Erythroblast (primary cell): Measurements from ENCODE around the gene PEX26.
A peak's percentile ranks its signal among the peaks of the same experiment; 100 is the strongest.
"Not testable (repeated sequence)": the region's sequence is repeated elsewhere in the genome, so short reads cannot be mapped to it uniquely, and the experiment has no call there.

Experiments
- DNase-seq, 2 experiments: peaks; one replicate each; lab custom pipeline; 2025; lab: John Stamatoyannopoulos, UW
- GATA1 ChIP-seq: IDR thresholded peaks from 2 replicates; pipeline ENCODE4 v1.6.1; 2011; ENCODE audit warnings: low read depth, mild to moderate bottlenecking, control low read depth, low read length, moderate library complexity
- POLR2A ChIP-seq: IDR thresholded peaks from 2 replicates; pipeline ENCODE4 v1.6.1; 2011; ENCODE audit warnings: mild to moderate bottlenecking, low read length

The PEX26 gene

GRCh38 chr22:18048041-18048440 lies 29.7 kb upstream of the PEX26 start:
- DNase-seq, result no peak
- no peak for TF ChIP-seq GATA1
- TF ChIP-seq POLR2A, result no peak

DNA sequence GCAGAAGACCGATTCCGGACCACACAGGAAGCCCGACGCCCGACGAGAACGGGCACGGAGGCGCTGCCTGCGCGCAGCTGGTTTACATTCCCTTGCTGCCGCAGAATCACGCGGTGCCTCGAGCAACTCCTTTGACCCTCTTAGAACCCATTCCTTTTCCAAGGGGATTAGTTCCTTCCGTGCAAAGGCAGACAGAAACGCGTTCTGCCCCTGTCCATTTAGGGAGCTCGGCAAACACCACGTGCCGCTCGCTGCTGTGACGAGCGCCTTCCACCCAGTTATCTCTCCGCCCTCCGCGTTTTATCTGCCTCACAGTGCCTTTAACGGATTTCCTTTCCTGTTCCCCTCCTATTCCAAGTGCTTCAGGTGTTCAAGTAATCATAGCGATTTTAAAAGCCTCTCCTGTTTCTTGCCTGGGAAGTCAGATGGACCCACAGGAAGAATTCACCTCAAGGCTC lies 29.3 kb upstream of the PEX26 start:
- DNase-seq, result no peak
- no peak for TF ChIP-seq POLR2A
- no peak for TF ChIP-seq GATA1

GRCh38 chr22:18050065-18050464 lies 27.7 kb upstream of the PEX26 start:
- DNase-seq, result no peak
- no peak for TF ChIP-seq POLR2A

GRCh38 chr22:18051113-18051512 lies 26.7 kb upstream of the PEX26 start:
- DNase-seq, result not testable (repeated sequence)

DNA sequence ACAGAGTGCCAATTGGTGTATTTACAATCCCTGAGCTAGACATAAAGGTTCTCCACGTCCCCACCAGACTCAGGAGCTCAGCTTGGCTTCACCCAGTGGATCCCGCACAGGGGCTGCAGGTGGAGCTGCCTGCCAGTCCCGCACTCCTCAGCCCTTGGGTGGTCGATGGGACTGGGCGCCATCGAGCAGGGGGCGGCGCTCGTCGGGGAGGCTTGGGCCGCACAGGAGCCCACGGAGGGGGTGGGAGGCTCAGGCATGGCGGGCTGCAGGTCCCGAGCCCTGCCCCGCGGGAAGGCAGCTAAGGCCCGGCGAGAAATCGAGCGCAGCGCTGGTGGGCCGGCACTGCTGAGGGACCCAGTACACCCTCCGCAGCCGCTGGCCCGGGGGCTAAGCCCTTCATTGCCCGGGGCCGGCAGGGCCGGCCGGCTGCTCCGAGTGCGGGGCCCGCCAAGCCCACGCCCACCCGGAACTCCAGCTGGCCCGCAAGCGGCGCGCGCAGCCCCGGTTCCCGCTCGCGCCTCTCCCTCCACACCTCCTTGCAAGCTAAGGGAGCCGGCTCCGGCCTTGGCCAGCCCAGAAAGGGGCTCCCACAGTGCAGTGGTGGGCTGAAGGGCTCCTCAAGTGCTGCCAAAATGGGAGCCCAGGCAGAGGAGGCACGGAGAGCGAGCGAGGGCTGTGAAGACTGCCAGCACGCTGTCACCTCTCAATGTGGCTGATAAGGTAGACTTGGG lies 24.4 kb upstream of the PEX26 start:
- not testable (repeated sequence) for DNase-seq

DNA sequence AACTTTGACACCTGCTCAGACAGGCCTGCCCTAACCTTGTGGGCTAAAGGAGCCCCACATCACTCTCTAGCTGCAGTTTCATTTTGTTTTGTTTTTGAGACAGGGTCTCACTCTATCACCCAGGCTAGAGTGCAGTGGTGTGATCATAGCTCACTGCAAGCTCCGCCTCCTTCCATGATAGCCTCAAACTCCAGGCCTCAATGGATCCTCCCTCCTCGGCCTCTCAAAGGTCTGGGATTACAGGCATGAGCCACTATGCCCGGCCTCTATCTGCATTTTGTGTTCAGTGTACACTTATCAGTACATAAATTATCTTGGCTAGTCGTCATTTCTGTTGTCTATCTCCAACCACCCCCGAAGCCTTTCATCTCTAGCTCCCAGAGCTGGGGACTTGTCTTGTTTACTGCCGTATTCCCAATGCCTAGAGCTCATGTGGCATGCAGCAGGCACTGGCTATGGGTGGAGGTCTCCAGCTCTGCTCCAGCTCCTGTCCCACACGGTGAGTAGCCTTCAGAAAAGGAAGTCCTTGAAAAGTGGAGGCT lies 22.1 kb upstream of the PEX26 start:
- no peak for DNase-seq
- no peak for TF ChIP-seq GATA1
- no peak for TF ChIP-seq POLR2A

GRCh38 chr22:18056161-18056666 lies 21.6 kb upstream of the PEX26 start:
- peak; percentile 44 to 57 for DNase-seq
- TF ChIP-seq POLR2A, result no peak

- DNase-seq, result no peak
- TF ChIP-seq GATA1 (no peak), POLR2A (no peak)
Observed at GRCh38 chr22:18056807-18057474, 20.8 kb upstream of the PEX26 start.

- DNase-seq, result peak in 1 of 2 experiments; percentile 49
- no peak for TF ChIP-seq GATA1
- no peak for TF ChIP-seq POLR2A
Observed at GRCh38 chr22:18057568-18058209, 20.1 kb upstream of the PEX26 start.

GRCh38 chr22:18058371-18059093 lies 19.3 kb upstream of the PEX26 start:
- TF ChIP-seq GATA1 (no peak), POLR2A (no peak)
- DNase-seq, result no peak

- no peak for DNase-seq
- no peak for TF ChIP-seq GATA1
- TF ChIP-seq POLR2A, result no peak
Observed at GRCh38 chr22:18059094-18059417, 18.7 kb upstream of the PEX26 start.

DNA sequence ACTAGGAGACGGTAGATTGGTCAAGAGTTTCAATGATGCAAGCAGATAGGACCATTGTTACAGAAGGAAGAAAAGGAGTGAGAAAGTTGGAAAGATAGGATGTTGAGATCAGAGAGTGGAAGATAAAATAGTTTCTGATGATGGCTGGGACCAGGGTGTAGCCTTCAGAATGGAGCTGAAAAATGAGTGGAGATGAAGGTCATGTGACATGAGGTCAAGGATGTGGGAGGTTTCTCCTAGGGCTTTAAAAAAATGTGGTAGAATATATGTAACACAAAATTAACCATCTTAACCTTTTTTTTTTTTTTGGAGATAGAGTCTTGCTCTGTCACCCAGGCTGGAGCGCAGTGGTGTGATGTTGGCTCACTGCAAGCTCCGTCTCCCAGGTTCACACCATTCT lies 18.3 kb upstream of the PEX26 start:
- TF ChIP-seq GATA1 (no peak), POLR2A (no peak)
- DNase-seq, result no peak

GRCh38 chr22:18059991-18060390 lies 17.8 kb upstream of the PEX26 start:
- no peak for DNase-seq
- TF ChIP-seq POLR2A (no peak), GATA1 (no peak)
